HG03175 (cell line): ENCODE results near the gene WT1.

ENCODE experiments used
- ATAC-seq: cut with Tn5 transposase; IDR thresholded peaks from one replicate; pipeline ENCODE4 v1.9.1; 2021; ENCODE audit warnings: mild to moderate bottlenecking, moderate library complexity; ENCODE audit not compliant: unreplicated experiment

The WT1 gene

GRCh38 chr11:32438866-32439489 lies 3.6 kb upstream of the WT1 start:
- ATAC-seq: no peak

GRCh38 chr11:32438346-32438865 lies 3.1 kb upstream of the WT1 start:
- no peak for ATAC-seq

DNA sequence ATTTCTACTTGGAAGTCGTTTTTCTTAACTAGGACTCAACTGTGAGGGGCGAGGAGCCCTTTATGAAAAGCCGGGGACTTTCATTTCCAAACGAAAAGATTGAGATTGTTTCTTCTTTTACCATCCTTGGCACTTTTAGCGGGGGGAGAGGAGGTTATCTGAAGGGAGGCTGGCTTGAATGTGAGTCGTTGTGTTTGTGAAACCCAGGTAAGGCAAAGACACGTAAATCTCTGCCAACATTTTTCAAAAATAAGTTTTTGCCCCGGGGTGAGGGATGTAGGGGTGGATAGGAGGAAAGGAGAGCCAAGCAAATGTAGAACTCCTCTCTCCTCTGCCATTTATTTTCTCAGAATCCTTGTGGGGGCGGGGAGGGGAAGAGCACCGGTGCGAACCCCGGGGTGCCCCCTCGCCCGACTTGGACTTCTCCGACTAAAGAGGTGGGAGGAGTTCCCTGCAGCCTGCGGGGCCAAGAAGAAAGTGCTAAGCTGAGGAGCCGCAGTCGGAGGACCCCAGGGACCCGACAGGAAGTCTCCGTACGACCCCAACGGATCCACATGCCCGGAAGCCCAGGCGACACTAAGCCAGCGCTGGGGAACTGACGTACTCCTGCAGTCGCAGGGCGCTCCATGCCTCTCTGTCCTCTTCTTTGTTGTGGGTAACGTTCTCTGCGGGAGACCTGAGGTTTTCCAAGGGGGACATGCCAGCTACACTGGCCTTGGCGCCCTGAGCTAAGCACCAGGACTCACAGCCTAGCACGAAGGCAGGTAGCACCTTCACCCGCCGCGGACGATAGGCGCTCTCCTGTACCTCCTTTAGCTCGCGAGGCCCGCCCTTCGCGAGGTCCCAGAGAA lies 2.4 kb upstream of the WT1 start:
- ATAC-seq: no peak

DNA sequence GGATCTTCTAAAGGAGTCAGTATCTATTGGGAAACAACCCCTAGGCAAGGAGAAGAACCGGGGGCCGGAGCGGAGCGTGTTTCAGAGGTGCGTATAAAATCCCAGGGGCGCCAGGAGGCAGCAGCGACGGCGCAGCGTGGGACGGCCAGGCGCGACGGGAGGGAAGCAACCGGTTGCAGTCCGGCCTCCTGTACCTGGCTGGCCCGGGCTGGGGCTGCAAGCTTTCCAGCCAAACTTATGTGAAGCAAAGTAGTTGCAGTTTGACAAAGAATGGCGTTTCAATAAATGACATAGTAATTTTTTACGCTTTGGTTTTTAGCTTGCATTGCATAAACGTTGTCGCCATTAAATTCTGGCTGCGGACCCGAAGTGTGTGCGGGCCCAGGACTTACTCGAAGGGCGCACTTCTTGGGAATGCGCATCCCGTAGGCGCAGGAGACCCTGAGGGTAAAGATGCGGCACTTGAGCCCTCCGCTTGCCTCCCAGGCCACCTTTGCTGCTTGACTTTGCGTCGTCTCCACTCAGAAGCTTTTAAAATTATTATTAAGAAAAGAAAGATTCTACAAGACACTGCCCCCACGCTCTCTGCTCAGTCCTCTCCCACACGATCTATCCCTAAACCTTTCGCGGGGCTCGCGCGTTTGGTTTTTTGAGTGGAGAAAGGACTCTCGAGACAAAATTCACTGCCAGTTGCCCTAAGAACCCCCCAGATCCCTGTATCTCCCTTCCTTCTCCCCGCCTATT lies 1.6 kb upstream of the WT1 start:
- no peak for ATAC-seq

GRCh38 chr11:32435942-32436750 lies 807 bp upstream of the WT1 start:
- no peak for ATAC-seq

GRCh38 chr11:32435152-32435480 lies 223 bp downstream of the WT1 start:
- no peak for ATAC-seq

DNA sequence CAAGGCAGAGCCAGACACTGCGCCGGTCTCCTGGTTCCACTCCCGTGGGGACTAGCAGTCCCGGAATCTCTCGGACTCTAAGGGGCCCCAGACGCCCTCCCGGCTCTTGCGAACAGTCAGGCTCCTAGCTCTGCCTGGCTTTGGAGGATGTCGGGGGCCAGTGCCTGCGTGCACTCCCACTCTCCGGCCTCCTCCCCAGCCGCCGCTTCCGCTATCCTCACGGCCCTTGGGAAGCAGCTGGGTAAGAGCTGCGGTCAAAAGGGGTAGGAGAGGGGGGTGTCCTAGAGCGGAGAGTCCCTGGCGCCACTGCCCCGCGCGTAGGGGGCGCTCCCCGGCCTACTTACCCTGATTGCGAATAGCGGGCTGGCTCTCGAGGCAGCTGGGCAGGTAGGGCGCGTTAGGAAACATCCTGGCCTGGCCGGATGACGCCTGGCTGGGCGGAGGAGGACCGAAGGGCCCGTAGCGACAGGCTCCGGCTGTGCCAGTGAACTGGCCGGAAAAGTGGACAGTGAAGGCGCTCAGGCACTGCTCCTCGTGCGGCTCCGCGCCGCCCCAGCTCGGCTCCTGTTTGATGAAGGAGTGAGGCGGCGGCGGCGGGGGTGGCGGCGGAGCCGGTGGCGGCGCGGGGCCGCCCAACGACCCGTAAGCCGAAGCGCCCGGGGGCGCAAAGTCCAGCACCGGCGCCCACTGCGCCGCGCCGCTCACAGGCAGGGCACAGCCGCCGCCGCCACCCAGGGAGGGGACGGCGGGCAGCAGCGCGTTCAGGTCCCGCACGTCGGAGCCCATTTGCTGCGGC lies 785 bp downstream of the WT1 start:
- ATAC-seq: no peak

- no peak for ATAC-seq
Measured at GRCh38 chr11:32433914-32434355, 1.4 kb downstream of the WT1 start.

- ATAC-seq: no peak
Measured at GRCh38 chr11:32433101-32433913, 2.0 kb downstream of the WT1 start.

DNA sequence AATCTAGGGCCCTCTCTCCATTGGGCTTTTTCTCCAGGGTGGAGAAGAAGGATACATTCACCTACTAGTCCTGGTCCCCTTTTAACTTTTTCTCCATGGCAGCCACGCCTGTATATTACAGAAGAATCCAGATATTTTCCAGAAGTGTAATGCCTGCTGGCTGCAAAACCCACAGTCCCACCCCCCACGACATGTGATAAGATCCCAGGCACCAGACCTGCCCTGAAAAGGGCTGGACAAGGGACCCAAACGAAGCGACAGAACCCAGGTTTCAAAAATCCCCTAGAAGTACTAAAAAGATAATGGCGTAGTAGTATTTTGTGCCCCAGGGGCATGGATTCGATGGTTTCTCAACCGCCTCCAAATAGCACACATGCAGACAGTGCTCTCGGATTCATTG lies 2.8 kb downstream of the WT1 start:
- ATAC-seq: no peak

- no peak for ATAC-seq
Measured at GRCh38 chr11:32430568-32431381, 4.6 kb downstream of the WT1 start.

DNA sequence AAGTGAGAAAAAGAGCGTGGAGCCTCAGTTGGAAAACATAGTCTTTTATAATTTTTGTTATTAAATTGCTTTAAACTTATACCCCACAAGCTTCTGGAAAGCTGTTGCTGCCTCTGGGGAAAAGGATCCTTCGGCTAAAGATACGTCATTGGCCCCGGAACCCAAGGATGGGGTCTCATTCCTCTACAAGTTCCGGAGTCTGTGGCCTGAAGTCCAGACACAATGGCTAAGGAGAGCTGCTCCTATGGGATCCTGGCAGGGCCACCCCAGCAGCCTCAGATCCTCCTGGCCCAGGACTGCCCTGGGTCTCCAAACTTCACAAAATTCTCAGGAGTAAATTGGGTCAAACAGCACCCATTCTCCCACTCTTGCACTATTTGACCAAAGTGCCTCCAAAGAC lies 5.9 kb downstream of the WT1 start:
- ATAC-seq: no peak

GRCh38 chr11:32428665-32429303 lies 6.6 kb downstream of the WT1 start:
- no peak for ATAC-seq

- no peak for ATAC-seq
Measured at GRCh38 chr11:32427935-32428664, 7.2 kb downstream of the WT1 start.

GRCh38 chr11:32427616-32427934 lies 7.8 kb downstream of the WT1 start:
- no peak for ATAC-seq

GRCh38 chr11:32426819-32427615 lies 8.3 kb downstream of the WT1 start:
- ATAC-seq: no peak

DNA sequence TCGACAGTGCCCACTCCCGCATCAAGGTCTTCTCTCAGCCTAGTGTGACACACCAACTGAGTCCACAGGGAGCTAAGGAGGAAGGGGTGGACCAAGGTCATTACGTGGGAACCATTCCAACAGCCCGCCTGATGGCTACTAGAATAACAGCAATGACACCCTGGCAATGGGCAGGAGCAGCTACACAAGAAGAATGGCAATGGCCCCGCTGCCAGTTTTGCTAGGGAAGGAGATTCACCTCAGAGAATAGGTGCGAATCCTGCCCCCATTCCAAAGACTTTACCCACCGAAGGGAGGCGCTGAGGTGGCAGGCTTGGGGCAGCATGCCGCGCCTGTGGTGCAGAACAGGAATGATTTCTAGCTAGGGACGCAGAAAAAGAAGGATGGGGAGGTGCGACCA lies 9.1 kb downstream of the WT1 start:
- ATAC-seq: no peak
